Aorta (tissue), 5 donors: ENCODE results near the gene ARID1B. TPM values are rescaled to one million over a fixed set of nuclear protein-coding genes. Genes with fewer than 3 reads are reported as not detected.

Experiments used
- ATAC-seq: fragments of 200-7000 bp; cut with Tn5 transposase; one replicate; pipeline ENCODE4 v1.9.1; 2022; ENCODE audit warnings: moderate library complexity; ENCODE audit not compliant: low FRiP score
- DNase-seq, 2 donors: peaks; one replicate each; pipeline ENCODE4 v3.0.0-alpha.2; 2020
- H3K27ac ChIP-seq, 2 donors: one replicate each; pipeline ENCODE4 v1.5.1; 2013; ENCODE audit warnings: low read length in 2 of 2, mild to moderate bottlenecking in 2 of 2, moderate library complexity in 2 of 2, control low read depth in 1 of 2, inconsistent platforms in 1 of 2, low read depth in 1 of 2
- H3K27me3 ChIP-seq, 2 donors: one replicate each; pipeline ENCODE4 v1.6.1; 2013; ENCODE audit warnings: control low read depth in 1 of 2, low read length in 1 of 2, mild to moderate bottlenecking in 1 of 2, moderate library complexity in 1 of 2; ENCODE audit not compliant: insufficient read depth in 2 of 2, control insufficient read depth in 1 of 2
- H3K36me3 ChIP-seq, 2 donors: one replicate each; pipeline ENCODE4 v1.6.1; 2013; ENCODE audit warnings: control low read depth in 1 of 2, low read length in 1 of 2, mild to moderate bottlenecking in 1 of 2; ENCODE audit not compliant: insufficient read depth in 2 of 2, control insufficient read depth in 1 of 2
- H3K4me1 ChIP-seq, 2 donors: one replicate each; pipeline ENCODE4 v1.6.1; 2013; ENCODE audit warnings: low read length in 2 of 2, control low read depth in 1 of 2, mild to moderate bottlenecking in 1 of 2, moderate library complexity in 1 of 2; ENCODE audit not compliant: insufficient read depth in 2 of 2, control insufficient read depth in 1 of 2
- H3K4me3 ChIP-seq, 2 donors: one replicate each; pipeline ENCODE4 v1.5.1; 2013; ENCODE audit warnings: low read length in 2 of 2, control low read depth in 1 of 2, mild to moderate bottlenecking in 1 of 2
- H3K9me3 ChIP-seq: one replicate; pipeline ENCODE4 v1.6.1; 2013; ENCODE audit warnings: mild to moderate bottlenecking, low read length; ENCODE audit not compliant: control insufficient read depth
- WGBS, 2 donors: extraction: QIAGEN DNeasy Blood & Tissue Kit; methylation state at CpG; one replicate each; pipeline ENCODE4 v1.1.7; 2013; 5-methylcytosine and 5-hydroxymethylcytosine counted together
- intact Hi-C, 2 donors: fragments of 100-400 bp; cut with DNase I; formaldehyde crosslinking; loops; one replicate each; pipeline versions ENCODE4 v1.14.2 to v1.15.0; 2022
- polyA plus RNA-seq, 2 donors: library from polyadenylated mRNA; stranded (reverse); fragments of 200-250 nt; gene quantifications; one replicate each; pipeline ENCODE4 v1.2.3, GENCODE V29; 2013
- total RNA-seq, 2 donors: library from RNA; stranded (reverse); fragmentation: NEBNext Ultra II Directional; extraction: Animal tissue kit (Norgen Biotek cat#: 25700); gene quantifications; one replicate each; pipeline ENCODE4 v1.2.1, GENCODE V29; 2021
- donor health status: healthy with polysubstance abuse.
- donor health status: Bipolar disorder and iron deficiency.
- donor health status: DM: no; HTN: no; CAD: no.
- donor health status: DM: no; HTN: no; CAD: no.
- donor health status: DM: yes; HTN: yes; CAD: no.

ARID1B gene
- total and polyA plus RNA-seq, 4 donors, result 6.5 to 143 (median 54.5) TPM

GRCh38 chr6:157090736-157091135 lies 313.6 kb downstream of the ARID1B start:
- no peak for ATAC-seq
- no peak overlapping the region for H3K27ac ChIP-seq
- H3K27me3 ChIP-seq, result no peaks in the 10 kb centered on the region
- peaks cover 0 to 3% of the 10 kb centered on the region in 2 donors for H3K36me3 ChIP-seq
- no peaks in the 10 kb centered on the region for H3K4me1 ChIP-seq
- no peak for DNase-seq
- no peak overlapping the region for H3K4me3 ChIP-seq
- intact Hi-C loops, result no loop called here
- no peaks in the 10 kb centered on the region for H3K9me3 ChIP-seq
- WGBS, 2 donors, result 93 to 95% methylated on average over 9 of the region's 9 CpGs

GRCh38 chr6:157091243-157091642 lies 314.1 kb downstream of the ARID1B start:
- intact Hi-C loops, result no loop called here

GRCh38 chr6:157091856-157092460 lies 314.8 kb downstream of the ARID1B start:
- 55 to 61% methylated on average over 6 of the region's 6 CpGs for WGBS, 2 donors
- no peak for ATAC-seq
- Histone ChIP-seq H3K4me3 (no peak overlapping the region), H3K4me1 (no peaks in the 10 kb centered on the region), H3K27ac (no peak overlapping the region), H3K9me3 (no peaks in the 10 kb centered on the region), H3K36me3 (peaks cover 0 to 3% of the 10 kb centered on the region in 2 donors), H3K27me3 (no peaks in the 10 kb centered on the region)
- intact Hi-C loops, result no loop called here
- no peak for DNase-seq

More at GRCh38 chr6:157091243-157091642, 314.1 kb downstream of the ARID1B start:
- H3K27ac ChIP-seq, result no peak overlapping the region
- H3K36me3 ChIP-seq, result peaks cover 0 to 3% of the 10 kb centered on the region in 2 donors
- H3K27me3 ChIP-seq, result no peaks in the 10 kb centered on the region
- H3K9me3 ChIP-seq, result no peaks in the 10 kb centered on the region
- ATAC-seq (no peak), DNase-seq (no peak)
- WGBS, 2 donors, result 81 to 82% methylated on average over 2 of the region's 2 CpGs
- H3K4me3 ChIP-seq, result no peak overlapping the region
- H3K4me1 ChIP-seq, result no peaks in the 10 kb centered on the region

GRCh38 chr6:157092736-157093135 lies 315.6 kb downstream of the ARID1B start:
- Histone ChIP-seq H3K27me3 (no peaks in the 10 kb centered on the region), H3K9me3 (no peaks in the 10 kb centered on the region), H3K36me3 (peaks cover 0 to 3% of the 10 kb centered on the region in 2 donors), H3K4me3 (no peak overlapping the region), H3K27ac (no peak overlapping the region), H3K4me1 (no peaks in the 10 kb centered on the region)
- no peak for DNase-seq
- ATAC-seq, result no peak
- intact Hi-C loops, result no loop called here
- 88 to 90% methylated on average over 6 of the region's 6 CpGs for WGBS, 2 donors

- DNase-seq (no peak), ATAC-seq (no peak)
- 87 to 90% methylated on average over 3 of the region's 3 CpGs for WGBS, 2 donors
- no peaks in the 10 kb centered on the region for H3K36me3 ChIP-seq
- no peaks in the 10 kb centered on the region for H3K9me3 ChIP-seq
- no peaks in the 10 kb centered on the region for H3K27me3 ChIP-seq
- no peak overlapping the region for H3K27ac ChIP-seq
- intact Hi-C loops, result no loop called here
- H3K4me1 ChIP-seq, result no peaks in the 10 kb centered on the region
- H3K4me3 ChIP-seq, result no peak overlapping the region
These were observed 316.4 kb downstream of the ARID1B start for GRCh38 chr6:157093536-157093935.

- no peaks in the 10 kb centered on the region for H3K4me1 ChIP-seq
- H3K9me3 ChIP-seq, result no peaks in the 10 kb centered on the region
- no peak for ATAC-seq
- no peak overlapping the region for H3K27ac ChIP-seq
- no peaks in the 10 kb centered on the region for H3K36me3 ChIP-seq
- no peak for DNase-seq
- no peak overlapping the region for H3K4me3 ChIP-seq
- H3K27me3 ChIP-seq, result no peaks in the 10 kb centered on the region
- 97 to 98% methylated on average over 6 of the region's 6 CpGs for WGBS, 2 donors
- intact Hi-C loops, result no loop called here
These were observed 316.9 kb downstream of the ARID1B start for GRCh38 chr6:157094038-157094437.

GRCh38 chr6:157095084-157095483 lies 317.9 kb downstream of the ARID1B start:
- no peaks in the 10 kb centered on the region for H3K9me3 ChIP-seq
- no peak overlapping the region for H3K27ac ChIP-seq
- no peak for ATAC-seq
- H3K4me1 ChIP-seq, result no peaks in the 10 kb centered on the region
- 93 to 94% methylated on average over 6 of the region's 6 CpGs for WGBS, 2 donors
- H3K4me3 ChIP-seq, result no peak overlapping the region
- no peak for DNase-seq
- intact Hi-C loops, result no loop called here
- H3K27me3 ChIP-seq, result no peaks in the 10 kb centered on the region
- no peaks in the 10 kb centered on the region for H3K36me3 ChIP-seq

GRCh38 chr6:157095569-157095968 lies 318.4 kb downstream of the ARID1B start:
- H3K9me3 ChIP-seq, result no peaks in the 10 kb centered on the region
- ATAC-seq (no peak), DNase-seq (no peak)
- WGBS, 2 donors, result 95 to 96% methylated on average over 5 of the region's 5 CpGs
- no peaks in the 10 kb centered on the region for H3K27me3 ChIP-seq
- H3K27ac ChIP-seq, result no peak overlapping the region
- intact Hi-C loops, result no loop called here
- H3K36me3 ChIP-seq, result no peaks in the 10 kb centered on the region
- H3K4me3 ChIP-seq, result no peak overlapping the region
- no peaks in the 10 kb centered on the region for H3K4me1 ChIP-seq

- no peaks in the 10 kb centered on the region for H3K36me3 ChIP-seq
- ATAC-seq (no peak), DNase-seq (no peak)
- WGBS, 2 donors, result 64 to 70% methylated on average over 6 of the region's 6 CpGs
- H3K4me3 ChIP-seq, result no peak overlapping the region
- H3K4me1 ChIP-seq, result no peaks in the 10 kb centered on the region
- H3K27me3 ChIP-seq, result no peaks in the 10 kb centered on the region
- intact Hi-C loops, result no loop called here
- no peak overlapping the region for H3K27ac ChIP-seq
- H3K9me3 ChIP-seq, result no peaks in the 10 kb centered on the region
These were observed 318.9 kb downstream of the ARID1B start for GRCh38 chr6:157096105-157096504.
